ENCODE data around the gene ABCA10. TPM values are rescaled to one million over a fixed set of nuclear protein-coding genes. Genes with fewer than 3 reads are reported as not detected.

The ABCA10 gene
- total RNA-seq, 1 experiment from 2014 or later: 0.90 TPM

DNA sequence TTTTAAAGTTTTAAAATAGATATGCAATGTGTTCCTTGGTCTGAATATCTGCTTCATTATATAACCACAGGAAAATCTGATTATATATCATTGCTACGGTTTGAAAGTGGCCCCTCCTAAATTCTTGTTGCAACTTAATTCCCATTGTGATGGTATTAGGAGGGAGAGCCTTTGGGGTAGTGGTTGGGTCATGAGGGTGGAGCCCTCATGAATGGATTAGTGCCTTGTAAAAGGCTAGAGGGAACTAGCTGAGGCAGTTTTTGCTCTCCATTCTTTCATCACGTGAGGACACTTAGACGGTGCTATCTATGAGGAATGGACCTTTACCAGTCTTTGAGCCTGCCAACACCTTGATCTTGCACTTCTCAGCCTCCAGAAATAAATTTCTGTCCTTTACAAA, 94.5 kb downstream of the ABCA10 start:
- no TSS peak for BruUV-seq (replicated peaks)
- Histone ChIP-seq H3K9me3 (ENCODE audit: control insufficient read depth, insufficient read depth, low read depth, low read length) (no peaks in the 10 kb centered on the region), H3K27ac (ENCODE audit: low read length) (no peak overlapping the region), H3K36me3 (ENCODE audit: control insufficient read depth, insufficient read depth, low read length) (no peaks in the 10 kb centered on the region), H3K27me3 (ENCODE audit: control insufficient read depth, insufficient read depth, low read length) (no peaks in the 10 kb centered on the region), H3K4me3 (ENCODE audit: low read depth in 2 of 2, low read length in 2 of 2) (no peak overlapping the region), H3K4me1 (ENCODE audit: control insufficient read depth, insufficient read depth, low read length) (no peaks in the 10 kb centered on the region)
- in situ Hi-C loops (cut with HindIII; ENCODE audit: low pct_unique_long_range_greater_than_20kb, low sequenced_read_pairs): no loop called here
- TF ChIP-seq, protein P1, sequence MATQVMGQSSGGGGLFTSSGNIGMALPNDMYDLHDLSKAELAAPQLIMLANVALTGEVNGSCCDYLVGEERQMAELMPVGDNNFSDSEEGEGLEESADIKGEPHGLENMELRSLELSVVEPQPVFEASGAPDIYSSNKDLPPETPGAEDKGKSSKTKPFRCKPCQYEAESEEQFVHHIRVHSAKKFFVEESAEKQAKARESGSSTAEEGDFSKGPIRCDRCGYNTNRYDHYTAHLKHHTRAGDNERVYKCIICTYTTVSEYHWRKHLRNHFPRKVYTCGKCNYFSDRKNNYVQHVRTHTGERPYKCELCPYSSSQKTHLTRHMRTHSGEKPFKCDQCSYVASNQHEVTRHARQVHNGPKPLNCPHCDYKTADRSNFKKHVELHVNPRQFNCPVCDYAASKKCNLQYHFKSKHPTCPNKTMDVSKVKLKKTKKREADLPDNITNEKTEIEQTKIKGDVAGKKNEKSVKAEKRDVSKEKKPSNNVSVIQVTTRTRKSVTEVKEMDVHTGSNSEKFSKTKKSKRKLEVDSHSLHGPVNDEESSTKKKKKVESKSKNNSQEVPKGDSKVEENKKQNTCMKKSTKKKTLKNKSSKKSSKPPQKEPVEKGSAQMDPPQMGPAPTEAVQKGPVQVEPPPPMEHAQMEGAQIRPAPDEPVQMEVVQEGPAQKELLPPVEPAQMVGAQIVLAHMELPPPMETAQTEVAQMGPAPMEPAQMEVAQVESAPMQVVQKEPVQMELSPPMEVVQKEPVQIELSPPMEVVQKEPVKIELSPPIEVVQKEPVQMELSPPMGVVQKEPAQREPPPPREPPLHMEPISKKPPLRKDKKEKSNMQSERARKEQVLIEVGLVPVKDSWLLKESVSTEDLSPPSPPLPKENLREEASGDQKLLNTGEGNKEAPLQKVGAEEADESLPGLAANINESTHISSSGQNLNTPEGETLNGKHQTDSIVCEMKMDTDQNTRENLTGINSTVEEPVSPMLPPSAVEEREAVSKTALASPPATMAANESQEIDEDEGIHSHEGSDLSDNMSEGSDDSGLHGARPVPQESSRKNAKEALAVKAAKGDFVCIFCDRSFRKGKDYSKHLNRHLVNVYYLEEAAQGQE (IDR thresholded peaks at IDR 0.05; ENCODE audit: insufficient read depth in 1 of 2, low read depth in 2 of 2, low read length in 1 of 2): no peak
- TF ChIP-seq POLR2AphosphoS5 (IDR thresholded peaks at IDR 0.05; ENCODE audit: low read depth, low read length): no peak
- TF ChIP-seq, protein P2, sequence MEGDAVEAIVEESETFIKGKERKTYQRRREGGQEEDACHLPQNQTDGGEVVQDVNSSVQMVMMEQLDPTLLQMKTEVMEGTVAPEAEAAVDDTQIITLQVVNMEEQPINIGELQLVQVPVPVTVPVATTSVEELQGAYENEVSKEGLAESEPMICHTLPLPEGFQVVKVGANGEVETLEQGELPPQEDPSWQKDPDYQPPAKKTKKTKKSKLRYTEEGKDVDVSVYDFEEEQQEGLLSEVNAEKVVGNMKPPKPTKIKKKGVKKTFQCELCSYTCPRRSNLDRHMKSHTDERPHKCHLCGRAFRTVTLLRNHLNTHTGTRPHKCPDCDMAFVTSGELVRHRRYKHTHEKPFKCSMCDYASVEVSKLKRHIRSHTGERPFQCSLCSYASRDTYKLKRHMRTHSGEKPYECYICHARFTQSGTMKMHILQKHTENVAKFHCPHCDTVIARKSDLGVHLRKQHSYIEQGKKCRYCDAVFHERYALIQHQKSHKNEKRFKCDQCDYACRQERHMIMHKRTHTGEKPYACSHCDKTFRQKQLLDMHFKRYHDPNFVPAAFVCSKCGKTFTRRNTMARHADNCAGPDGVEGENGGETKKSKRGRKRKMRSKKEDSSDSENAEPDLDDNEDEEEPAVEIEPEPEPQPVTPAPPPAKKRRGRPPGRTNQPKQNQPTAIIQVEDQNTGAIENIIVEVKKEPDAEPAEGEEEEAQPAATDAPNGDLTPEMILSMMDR (IDR thresholded peaks at IDR 0.05): no peak
- no peak for TF ChIP-seq TCF7L2 (IDR thresholded peaks at IDR 0.05; ENCODE audit: low read depth, low read length)
- TF ChIP-seq SIN3A (IDR thresholded peaks at IDR 0.05; ENCODE audit: borderline replicate concordance, insufficient read depth, low read depth, low read length): no peak
- DNase-seq (ENCODE audit: low read depth, low spot score) (no peak), ATAC-seq (no peak)
- CTCF ChIA-PET: no interaction called here
- intact Hi-C loops (cut with micrococcal nuclease; ENCODE audit: unreplicated experiment): no loop called here
- POLR2A ChIA-PET: no interaction called here

DNA sequence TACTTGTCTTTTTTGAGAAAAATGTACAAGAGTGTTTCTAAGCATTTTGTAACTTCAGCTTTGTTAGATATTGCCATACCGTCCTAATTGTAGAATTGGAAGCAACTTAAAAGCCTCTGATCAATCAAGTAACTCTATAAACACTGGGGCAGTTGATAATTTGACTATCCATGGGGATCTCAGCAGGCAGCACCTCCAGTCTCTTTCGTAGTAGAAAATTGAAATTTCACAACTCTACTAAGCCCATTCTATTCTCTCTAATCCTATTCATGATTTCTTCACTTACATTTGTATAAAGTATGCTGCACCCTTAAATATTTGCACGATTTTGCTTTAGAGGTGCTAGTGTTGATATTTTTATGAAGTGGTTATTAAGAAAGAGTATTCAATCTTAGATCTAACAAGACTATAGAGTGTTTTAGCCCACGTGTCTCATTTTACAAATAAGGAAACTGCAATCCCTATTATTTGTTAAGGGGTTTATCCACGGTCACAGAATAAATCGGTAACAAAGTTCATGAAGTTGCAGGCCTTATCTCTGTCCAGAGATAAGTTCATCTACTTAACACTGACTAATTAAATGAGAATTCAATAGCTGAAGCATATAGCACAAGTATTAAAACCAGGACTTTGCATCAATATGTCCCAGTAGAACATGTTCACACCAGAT, 97.9 kb downstream of the ABCA10 start:
- in situ Hi-C loops (cut with HindIII; ENCODE audit: low pct_unique_long_range_greater_than_20kb, low sequenced_read_pairs): no loop called here
- no peaks in the 10 kb centered on the region for H3K27me3 ChIP-seq (ENCODE audit: control insufficient read depth, insufficient read depth, low read length)
- no peak for ATAC-seq
- H3K4me3 ChIP-seq (ENCODE audit: low read depth in 2 of 2, low read length in 2 of 2): no peak overlapping the region
- H3K27ac ChIP-seq (ENCODE audit: low read length): no peak overlapping the region
- TF ChIP-seq SIN3A (IDR thresholded peaks at IDR 0.05; ENCODE audit: borderline replicate concordance, insufficient read depth, low read depth, low read length): no peak
- TF ChIP-seq TCF7L2 (IDR thresholded peaks at IDR 0.05; ENCODE audit: low read depth, low read length): no peak
- TF ChIP-seq, protein P2 (IDR thresholded peaks at IDR 0.05): no peak
- TF ChIP-seq, protein P1 (IDR thresholded peaks at IDR 0.05; ENCODE audit: insufficient read depth in 1 of 2, low read depth in 2 of 2, low read length in 1 of 2): no peak
- no peak for TF ChIP-seq POLR2AphosphoS5 (IDR thresholded peaks at IDR 0.05; ENCODE audit: low read depth, low read length)
- no TSS peak for BruUV-seq (replicated peaks)
- ChIA-PET POLR2A (no interaction called here), CTCF (no interaction called here)
- no peaks in the 10 kb centered on the region for H3K36me3 ChIP-seq (ENCODE audit: control insufficient read depth, insufficient read depth, low read length)
- H3K4me1 ChIP-seq (ENCODE audit: control insufficient read depth, insufficient read depth, low read length): no peaks in the 10 kb centered on the region
- no peaks in the 10 kb centered on the region for H3K9me3 ChIP-seq (ENCODE audit: control insufficient read depth, insufficient read depth, low read depth, low read length)
- no peak for DNase-seq (ENCODE audit: low read depth, low spot score)
- intact Hi-C loops (cut with micrococcal nuclease; ENCODE audit: unreplicated experiment): no loop called here
